Measurements from ENCODE around the gene LEKR1. TPM values are rescaled to one million over a fixed set of nuclear protein-coding genes. Genes with fewer than 3 reads are reported as not detected.
"Not testable (repeated sequence)": the region's sequence is repeated elsewhere in the genome, so short reads cannot be mapped to it uniquely, and the experiment has no call there.

LEKR1 gene
- total RNA-seq, 1 donor from 2014 or later, result 5.8 TPM

DNA sequence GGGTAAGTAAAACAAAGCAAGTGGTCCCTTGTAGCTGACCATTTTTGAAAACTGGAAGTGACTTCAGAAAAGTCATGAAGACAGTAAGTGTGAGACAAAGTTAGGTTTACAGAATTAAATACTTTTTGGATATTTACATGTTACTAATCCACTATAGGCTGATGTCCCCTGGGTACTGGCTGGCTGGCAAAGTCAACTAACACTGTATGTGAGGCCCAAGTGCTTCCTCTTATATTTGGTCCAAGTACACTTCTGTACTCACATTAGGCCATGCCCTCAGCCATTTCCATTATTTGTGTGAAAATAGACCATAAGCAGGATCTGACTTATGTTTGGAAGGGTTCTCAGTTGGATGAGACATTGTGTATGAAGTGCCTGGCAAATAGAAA is 5.5 kb upstream of the LEKR1 start:
- no peak for ATAC-seq
- intact Hi-C loops (cut with DNase I), result no loop called here
- Histone ChIP-seq H3K27ac (no peak overlapping the region), H3K27me3 (ENCODE audit: low read depth) (no peaks in the 10 kb centered on the region), H3K36me3 (no peaks in the 10 kb centered on the region), H3K4me3 (no peak overlapping the region), H3K4me1 (peaks cover 20% of the 10 kb centered on the region), H3K9me3 (no peaks in the 10 kb centered on the region)
- DNase-seq, result no peak
- TF ChIP-seq, protein P1, sequence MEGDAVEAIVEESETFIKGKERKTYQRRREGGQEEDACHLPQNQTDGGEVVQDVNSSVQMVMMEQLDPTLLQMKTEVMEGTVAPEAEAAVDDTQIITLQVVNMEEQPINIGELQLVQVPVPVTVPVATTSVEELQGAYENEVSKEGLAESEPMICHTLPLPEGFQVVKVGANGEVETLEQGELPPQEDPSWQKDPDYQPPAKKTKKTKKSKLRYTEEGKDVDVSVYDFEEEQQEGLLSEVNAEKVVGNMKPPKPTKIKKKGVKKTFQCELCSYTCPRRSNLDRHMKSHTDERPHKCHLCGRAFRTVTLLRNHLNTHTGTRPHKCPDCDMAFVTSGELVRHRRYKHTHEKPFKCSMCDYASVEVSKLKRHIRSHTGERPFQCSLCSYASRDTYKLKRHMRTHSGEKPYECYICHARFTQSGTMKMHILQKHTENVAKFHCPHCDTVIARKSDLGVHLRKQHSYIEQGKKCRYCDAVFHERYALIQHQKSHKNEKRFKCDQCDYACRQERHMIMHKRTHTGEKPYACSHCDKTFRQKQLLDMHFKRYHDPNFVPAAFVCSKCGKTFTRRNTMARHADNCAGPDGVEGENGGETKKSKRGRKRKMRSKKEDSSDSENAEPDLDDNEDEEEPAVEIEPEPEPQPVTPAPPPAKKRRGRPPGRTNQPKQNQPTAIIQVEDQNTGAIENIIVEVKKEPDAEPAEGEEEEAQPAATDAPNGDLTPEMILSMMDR (IDR thresholded peaks at IDR 0.05), result no peak

DNA sequence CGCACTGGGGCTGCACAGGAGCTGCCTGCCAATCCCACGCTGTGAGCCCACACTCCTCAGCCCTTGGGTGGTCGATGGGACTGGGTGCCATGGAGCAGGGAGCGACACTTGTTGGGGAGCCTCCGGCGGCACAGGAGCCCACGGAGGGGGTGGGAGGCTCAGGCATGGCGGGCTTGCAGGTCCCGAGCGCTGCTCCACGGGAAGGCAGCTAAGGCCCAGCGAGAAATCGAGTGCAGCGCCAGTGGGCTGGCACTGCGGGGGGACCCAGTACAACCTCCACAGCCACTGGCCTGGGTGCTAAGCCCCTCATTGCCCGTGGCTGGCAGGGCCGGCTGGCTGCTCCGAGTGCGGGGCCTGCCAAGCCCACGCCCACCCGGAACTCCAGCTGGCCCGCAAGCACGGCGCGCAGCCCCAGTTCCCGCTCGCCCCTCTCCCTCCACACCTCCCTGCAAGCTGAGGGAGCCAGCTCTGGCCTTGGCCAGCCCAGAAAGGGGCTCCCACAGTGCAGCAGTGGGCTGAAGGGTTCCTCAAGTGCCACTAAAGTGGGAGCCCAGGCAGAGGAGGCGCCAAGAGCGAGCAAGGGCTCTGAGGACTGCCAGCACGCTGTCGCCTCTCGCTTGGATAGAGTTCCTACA is 3.4 kb upstream of the LEKR1 start:
- not testable (repeated sequence) for H3K4me3 ChIP-seq, ATAC-seq, DNase-seq

DNA sequence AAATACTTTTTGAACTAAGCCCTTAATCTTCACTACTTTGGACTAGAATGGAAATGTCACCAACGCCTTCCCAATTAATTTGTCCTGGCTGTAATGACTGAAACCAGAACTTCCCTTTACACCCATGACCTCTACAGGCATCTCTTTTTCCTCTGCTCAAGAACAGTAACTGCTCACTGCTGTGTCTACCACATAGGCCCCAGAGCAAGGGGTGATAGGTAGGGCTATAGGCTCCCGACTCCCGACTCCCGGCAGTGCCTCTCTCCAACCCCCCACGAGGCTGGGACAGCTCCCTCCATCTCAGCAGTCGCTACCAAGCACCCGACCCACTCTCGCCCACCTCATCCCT is 384 bp upstream of the LEKR1 start:
- DNase-seq (no peak), ATAC-seq (peak in 1 of 2 donors; percentile 81)
- H3K4me3 ChIP-seq, result peak overlapping the region; percentile 78
- peak overlapping the region; percentile 96 for H3K27ac ChIP-seq
- intact Hi-C loops (cut with DNase I), result no loop called here
- no peaks in the 10 kb centered on the region for H3K9me3 ChIP-seq
- H3K27me3 ChIP-seq (ENCODE audit: low read depth), result no peaks in the 10 kb centered on the region
- peaks cover 8% of the 10 kb centered on the region for H3K4me1 ChIP-seq
- TF ChIP-seq, protein P1 (IDR thresholded peaks at IDR 0.05), result no peak
- no peaks in the 10 kb centered on the region for H3K36me3 ChIP-seq

More for the DNA sequence above, 3.4 kb upstream of the LEKR1 start:
- H3K27ac ChIP-seq; H3K9me3 ChIP-seq; intact Hi-C loops (cut with DNase I); H3K27me3 ChIP-seq (ENCODE audit: low read depth); H3K36me3 ChIP-seq: not testable (repeated sequence)
- H3K4me1 ChIP-seq, result peaks cover 14% of the 10 kb centered on the region

DNA sequence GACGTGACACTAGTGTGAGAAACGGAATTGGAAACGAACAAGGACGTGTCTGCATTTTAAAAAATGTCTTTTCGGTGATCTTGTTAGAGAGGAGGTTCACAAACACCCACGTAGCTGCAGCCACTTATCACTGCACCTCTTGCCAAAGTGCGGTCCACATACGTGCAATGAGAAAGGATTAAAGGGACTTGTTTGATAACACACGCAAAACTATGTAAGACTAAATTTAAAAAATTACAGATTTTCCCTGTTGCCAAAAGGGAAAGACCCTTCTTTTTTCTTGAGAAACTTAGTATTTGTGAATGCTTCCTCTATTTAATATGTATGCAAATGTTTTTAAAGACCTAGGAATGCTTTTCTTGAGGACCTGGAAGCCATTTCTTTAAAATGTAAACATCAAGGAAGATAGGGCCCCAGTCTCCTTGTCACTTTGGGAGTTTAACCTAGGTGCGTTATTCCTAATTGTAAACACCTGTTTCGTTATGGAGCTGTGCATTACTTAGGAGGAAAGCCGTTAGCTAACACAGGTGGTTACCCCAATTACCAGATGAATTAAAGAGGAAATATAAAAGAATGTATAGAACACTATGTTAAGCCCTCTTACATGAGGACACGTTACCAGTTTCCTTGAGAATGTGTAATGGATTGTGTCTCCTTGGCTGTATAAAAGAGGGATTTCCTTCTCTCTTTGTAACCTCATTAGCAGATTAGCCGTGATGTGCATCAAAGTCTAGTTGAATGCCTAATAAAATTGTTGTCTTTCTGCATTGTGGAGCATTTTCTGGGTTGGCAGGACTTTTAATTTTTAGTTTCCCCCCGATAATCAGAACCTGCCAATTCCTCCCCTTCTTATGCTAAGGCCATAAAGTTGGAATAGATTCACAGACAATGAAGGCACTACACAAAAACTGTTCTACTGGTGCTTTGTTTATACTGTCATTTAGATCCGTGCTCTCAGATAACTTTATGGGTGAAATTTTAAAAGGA is 1.0 kb downstream of the LEKR1 start:
- DNase-seq (no peak), ATAC-seq (no peak)
- TF ChIP-seq, protein P1 (IDR thresholded peaks at IDR 0.05), result no peak
- Histone ChIP-seq H3K4me3 (peak overlapping the region; percentile 78), H3K36me3 (no peaks in the 10 kb centered on the region), H3K27ac (peak overlapping the region; percentile 96), H3K9me3 (no peaks in the 10 kb centered on the region), H3K4me1 (peaks cover 8% of the 10 kb centered on the region), H3K27me3 (ENCODE audit: low read depth) (no peaks in the 10 kb centered on the region)
- intact Hi-C loops (cut with DNase I), result no loop called here

DNA sequence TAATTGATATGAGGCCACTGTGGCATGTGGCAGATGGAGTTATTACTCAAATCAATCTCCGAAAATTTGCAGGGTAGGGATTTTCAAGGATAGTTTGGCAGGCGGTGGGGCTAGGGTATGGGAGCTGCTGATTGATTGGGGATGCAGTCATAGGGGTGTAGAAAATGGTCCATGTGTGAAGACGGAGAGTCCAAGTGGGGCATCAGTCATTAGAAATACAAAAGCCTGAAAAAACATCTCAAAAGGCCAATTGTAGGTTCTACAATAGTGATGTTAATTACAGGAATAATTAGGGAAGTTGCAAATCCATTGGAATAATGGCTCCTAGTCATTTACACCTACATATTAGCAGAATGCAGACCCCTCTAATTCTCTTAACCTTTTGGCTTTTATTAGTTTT is 4.9 kb downstream of the LEKR1 start:
- H3K36me3 ChIP-seq, result no peaks in the 10 kb centered on the region
- H3K4me3 ChIP-seq, result no peak overlapping the region
- TF ChIP-seq, protein P1 (IDR thresholded peaks at IDR 0.05), result no peak
- intact Hi-C loops (cut with DNase I), result no loop called here
- H3K27ac ChIP-seq, result no peak overlapping the region
- DNase-seq (no peak), ATAC-seq (no peak)
- H3K9me3 ChIP-seq, result no peaks in the 10 kb centered on the region
- H3K4me1 ChIP-seq, result peaks cover 8% of the 10 kb centered on the region
- H3K27me3 ChIP-seq (ENCODE audit: low read depth), result no peaks in the 10 kb centered on the region

DNA sequence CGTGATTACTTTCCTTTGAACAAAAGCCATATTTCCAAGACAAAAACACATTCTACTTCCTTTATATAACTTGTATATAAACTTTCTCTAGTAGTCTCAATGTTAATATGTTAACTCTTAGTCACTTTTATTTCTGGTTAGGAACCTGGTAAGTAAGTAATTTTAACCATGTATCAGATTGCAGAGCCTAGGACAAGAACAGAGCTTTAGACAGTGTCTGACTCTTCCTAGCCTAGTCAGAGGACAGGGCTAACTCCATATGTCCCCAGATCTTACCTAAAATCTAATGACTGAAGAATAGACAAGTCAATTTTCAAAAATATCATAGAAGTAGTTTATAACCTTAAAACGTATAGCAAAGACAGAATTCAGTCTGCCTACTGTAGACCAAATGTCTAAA is 8.3 kb downstream of the LEKR1 start:
- Histone ChIP-seq H3K4me3 (no peak overlapping the region), H3K36me3 (no peaks in the 10 kb centered on the region), H3K9me3 (no peaks in the 10 kb centered on the region), H3K27me3 (ENCODE audit: low read depth) (no peaks in the 10 kb centered on the region), H3K27ac (no peak overlapping the region), H3K4me1 (no peaks in the 10 kb centered on the region)
- ATAC-seq (no peak), DNase-seq (no peak)
- intact Hi-C loops (cut with DNase I), result no loop called here
- TF ChIP-seq, protein P1 (IDR thresholded peaks at IDR 0.05), result no peak

Data from lower lobe of right lung (tissue), 2 donors.